CD4-positive, alpha-beta T cell treated with Interleukin-17A for 4 hours (primary cell): ENCODE data around the gene SAFB2.

Source experiments
- DNase-seq: peaks from one replicate; pipeline ENCODE4 v3.0.0-alpha.2; 2020; ENCODE audit warnings: mixed read lengths

SAFB2 gene

GRCh38 chr19:5537870-5538269 is 84.7 kb downstream of the SAFB2 start:
- DNase-seq: no peak
